OCI-LY7 (cell line): Measurements from ENCODE around the gene PBX1. TPM values are rescaled to one million over a fixed set of nuclear protein-coding genes. Genes with fewer than 3 reads are reported as not detected.

Experiments used
- BruUV-seq: library from RNA; stranded (reverse); fragments of 400-500 nt; replicated peaks from 2 replicates; lab custom pipeline; 2021; lab: Mats Ljungman, UMichigan
- CTCF ChIA-PET: fragments of 300-600 bp; sonication (Branson Sonifier 250); formaldehyde crosslinking; loops from one replicate; lab custom pipeline; 2022; ENCODE audit warnings: antibody characterized with exemption; ENCODE audit not compliant: unreplicated experiment; lab: Charles Lee
- POLR2A ChIA-PET: fragments of 300-600 bp; sonication (Branson Sonifier 250); formaldehyde crosslinking; loops from one replicate; lab custom pipeline; 2022; ENCODE audit warnings: antibody characterized with exemption; lab: Charles Lee
- DNase-seq: peaks from one replicate; pipeline ENCODE4 v3.0.0-alpha.2; 2015; ENCODE audit warnings: low spot score
- H2AFZ ChIP-seq: fragments of 200-600 bp; sonication (generic), shearing (Covaris generic); 2 replicates; pipeline ENCODE4 v1.6.1; 2014; ENCODE audit warnings: mild to moderate bottlenecking, antibody characterized with exemption, low read length, moderate library complexity
- H3K27ac ChIP-seq: fragments of 200-600 bp; sonication (generic); 2 replicates; pipeline ENCODE4 v1.5.1; 2014; ENCODE audit warnings: mixed run types, low read depth, mild to moderate bottlenecking, moderate library complexity, low read length, inconsistent platforms; ENCODE audit not compliant: poor library complexity, severe bottlenecking
- H3K36me3 ChIP-seq: fragments of 200-600 bp; sonication (generic); 2 replicates; pipeline ENCODE4 v1.6.1; 2014; ENCODE audit warnings: mild to moderate bottlenecking, antibody characterized with exemption, low read length, moderate library complexity, mixed read lengths; ENCODE audit not compliant: insufficient read depth
- H3K4me1 ChIP-seq: fragments of 200-600 bp; sonication (generic); 2 replicates; pipeline ENCODE4 v1.5.1; 2014; ENCODE audit warnings: mild to moderate bottlenecking, low read length; ENCODE audit not compliant: insufficient read depth, poor library complexity, severe bottlenecking
- H3K4me2 ChIP-seq: fragments of 200-600 bp; sonication (generic); 2 replicates; pipeline ENCODE4 v1.6.1; 2014; ENCODE audit warnings: mild to moderate bottlenecking, low read length
- H3K4me3 ChIP-seq: fragments of 200-600 bp; sonication (generic); 2 replicates; pipeline ENCODE4 v1.5.1; 2014; ENCODE audit warnings: mild to moderate bottlenecking, low read depth, low read length; ENCODE audit not compliant: poor library complexity, severe bottlenecking
- H3K79me2 ChIP-seq: fragments of 200-600 bp; sonication (generic); 2 replicates; pipeline ENCODE4 v1.6.1; 2016; ENCODE audit warnings: low read depth, mild to moderate bottlenecking, low read length, moderate library complexity, mixed read lengths; ENCODE audit not compliant: insufficient read depth
- H3K9me2 ChIP-seq: fragments of 200-600 bp; sonication (generic); 2 replicates; pipeline ENCODE4 v1.6.1; 2016; ENCODE audit warnings: mild to moderate bottlenecking, low read length, mixed read lengths; ENCODE audit not compliant: insufficient read depth
- H3K9me3 ChIP-seq: fragments of 200-600 bp; sonication (generic); 2 replicates; pipeline ENCODE4 v1.6.1; 2014; ENCODE audit warnings: mild to moderate bottlenecking, mixed run types, low read length, mixed read lengths
- H4K20me1 ChIP-seq: fragments of 200-600 bp; sonication (generic); 2 replicates; pipeline ENCODE4 v1.6.1; 2014; ENCODE audit warnings: mild to moderate bottlenecking, antibody characterized with exemption, low read length, moderate library complexity, mixed read lengths; ENCODE audit not compliant: insufficient read depth
- EZH2phosphoT487 ChIP-seq: fragments of 200-600 bp; sonication (generic); IDR thresholded peaks from 2 replicates; pipeline ENCODE4 v1.6.1; 2018; ENCODE audit warnings: low read depth, borderline replicate concordance, mild to moderate bottlenecking, mixed run types, antibody characterized with exemption, low read length, moderate library complexity, mixed read lengths
- intact Hi-C: fragments of 100-400 bp; cut with micrococcal nuclease; formaldehyde crosslinking; loops from one replicate; pipeline ENCODE4 v1.10.0; 2022; ENCODE audit not compliant: unreplicated experiment
- total RNA-seq, 2 experiments: library from RNA; depleted of rRNA in 1 of 2; stranded (reverse); fragments of >200 nt in 1 of 2; shearing (Covaris generic) in 1 of 2; gene quantifications; 2 replicates each; pipeline ENCODE4 v1.2.3, GENCODE V29; 2014 to 2022
- TF ChIP-seq, protein P1 (sequence below): fragments of 200-600 bp; sonication (generic); conservative IDR thresholded peaks from 2 replicates; pipeline ENCODE4 v1.5.1; 2014; ENCODE audit warnings: mild to moderate bottlenecking, antibody characterized with exemption, low read length, moderate library complexity, mixed read lengths

PBX1 gene
- total RNA-seq, 2 experiments from 2014 or later = not detected

DNA sequence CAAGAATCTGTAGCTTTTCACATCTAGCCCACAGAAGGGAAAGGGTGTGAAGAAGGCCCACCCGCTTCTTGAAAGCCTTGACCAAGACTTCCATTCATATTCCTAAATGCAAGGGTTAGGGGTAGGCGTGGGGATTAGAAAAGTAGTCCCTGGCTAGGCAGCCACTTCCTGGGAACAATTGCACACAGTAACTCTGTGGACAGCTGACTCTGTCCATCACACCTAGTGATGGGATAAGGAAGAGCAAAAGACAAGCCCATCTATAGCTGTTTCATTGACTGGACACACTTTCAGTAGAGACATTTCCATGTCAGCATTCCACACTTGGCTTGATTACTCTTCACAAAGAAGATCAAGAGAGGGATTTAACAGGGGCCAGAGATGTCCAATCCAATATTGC is 294.2 kb downstream of the PBX1 start:
- Histone ChIP-seq H3K79me2 (no peaks in the 10 kb centered on the region), H3K9me2 (no peaks in the 10 kb centered on the region), H3K36me3 (no peaks in the 10 kb centered on the region), H3K27ac (no peak overlapping the region), H3K4me2 (no peak overlapping the region), H4K20me1 (no peaks in the 10 kb centered on the region), H3K9me3 (no peaks in the 10 kb centered on the region), H3K4me1 (no peaks in the 10 kb centered on the region), H2AFZ (no peak overlapping the region), H3K4me3 (no peak overlapping the region)
- BruUV-seq = no TSS peak
- ChIA-PET CTCF (no interaction called here), POLR2A (no interaction called here)
- no peak for TF ChIP-seq EZH2phosphoT487
- TF ChIP-seq, protein P1, sequence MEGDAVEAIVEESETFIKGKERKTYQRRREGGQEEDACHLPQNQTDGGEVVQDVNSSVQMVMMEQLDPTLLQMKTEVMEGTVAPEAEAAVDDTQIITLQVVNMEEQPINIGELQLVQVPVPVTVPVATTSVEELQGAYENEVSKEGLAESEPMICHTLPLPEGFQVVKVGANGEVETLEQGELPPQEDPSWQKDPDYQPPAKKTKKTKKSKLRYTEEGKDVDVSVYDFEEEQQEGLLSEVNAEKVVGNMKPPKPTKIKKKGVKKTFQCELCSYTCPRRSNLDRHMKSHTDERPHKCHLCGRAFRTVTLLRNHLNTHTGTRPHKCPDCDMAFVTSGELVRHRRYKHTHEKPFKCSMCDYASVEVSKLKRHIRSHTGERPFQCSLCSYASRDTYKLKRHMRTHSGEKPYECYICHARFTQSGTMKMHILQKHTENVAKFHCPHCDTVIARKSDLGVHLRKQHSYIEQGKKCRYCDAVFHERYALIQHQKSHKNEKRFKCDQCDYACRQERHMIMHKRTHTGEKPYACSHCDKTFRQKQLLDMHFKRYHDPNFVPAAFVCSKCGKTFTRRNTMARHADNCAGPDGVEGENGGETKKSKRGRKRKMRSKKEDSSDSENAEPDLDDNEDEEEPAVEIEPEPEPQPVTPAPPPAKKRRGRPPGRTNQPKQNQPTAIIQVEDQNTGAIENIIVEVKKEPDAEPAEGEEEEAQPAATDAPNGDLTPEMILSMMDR = no peak
- no peak for DNase-seq
- intact Hi-C loops = no loop called here

DNA sequence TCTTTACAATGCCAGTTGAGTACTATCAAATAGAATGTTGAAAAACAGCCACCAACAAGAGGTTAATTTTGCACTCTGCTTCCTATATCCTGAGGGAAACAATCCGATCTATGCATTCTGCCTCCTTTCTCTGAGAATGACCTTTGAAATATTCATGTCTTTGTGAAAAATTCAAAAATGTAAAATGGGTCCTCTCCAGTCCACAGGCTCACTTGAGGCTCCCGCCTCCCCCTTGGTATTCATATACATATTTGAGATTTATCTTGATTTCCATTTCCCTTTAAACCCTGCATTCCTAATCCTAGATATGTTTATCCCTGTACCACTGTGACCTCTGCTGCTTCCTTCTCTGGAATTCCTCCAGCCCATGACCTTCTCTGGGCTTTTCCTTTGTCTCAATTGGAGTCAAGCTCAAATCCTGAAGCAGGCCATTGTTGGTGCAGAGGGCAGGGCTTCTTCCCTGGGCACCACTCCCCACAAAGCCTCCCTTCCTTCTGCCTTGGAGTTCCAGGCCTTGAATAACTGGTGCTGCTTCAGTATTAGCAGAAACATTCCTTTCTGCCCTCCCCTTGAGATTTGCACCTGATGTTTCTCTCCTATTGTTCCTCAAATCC is 296.8 kb downstream of the PBX1 start:
- H4K20me1 ChIP-seq = no peaks in the 10 kb centered on the region
- H3K36me3 ChIP-seq = no peaks in the 10 kb centered on the region
- H3K79me2 ChIP-seq = no peaks in the 10 kb centered on the region
- H3K4me1 ChIP-seq = no peaks in the 10 kb centered on the region
- no TSS peak for BruUV-seq
- POLR2A ChIA-PET = no interaction called here
- DNase-seq = no peak
- CTCF ChIA-PET = no interaction called here
- no peaks in the 10 kb centered on the region for H3K9me2 ChIP-seq
- no peaks in the 10 kb centered on the region for H3K9me3 ChIP-seq
- no peak for TF ChIP-seq EZH2phosphoT487
- TF ChIP-seq, protein P1 = no peak
- intact Hi-C loops = no loop called here
- H3K4me2 ChIP-seq = no peak overlapping the region
- no peak overlapping the region for H3K27ac ChIP-seq
- no peak overlapping the region for H2AFZ ChIP-seq
- H3K4me3 ChIP-seq = no peak overlapping the region

DNA sequence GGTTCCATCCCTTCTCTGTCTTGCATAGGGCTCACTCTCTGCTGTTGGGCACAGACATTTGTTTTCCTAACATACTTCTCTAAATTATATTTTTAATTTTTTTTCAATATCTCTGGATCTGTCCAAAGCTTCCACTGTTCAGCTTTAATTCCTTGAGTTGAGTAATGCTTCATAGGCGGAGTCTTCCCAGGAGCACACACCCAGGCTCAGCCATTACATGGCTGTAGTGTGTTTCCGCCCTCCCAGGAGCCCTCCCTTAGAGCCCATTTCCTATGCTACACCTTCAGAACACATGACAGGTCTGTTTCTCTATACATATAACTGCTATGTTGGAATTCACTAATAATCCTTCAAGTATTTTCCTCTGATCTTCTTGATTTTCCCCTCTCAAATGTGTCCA is 297.4 kb downstream of the PBX1 start:
- ChIA-PET CTCF (no interaction called here), POLR2A (no interaction called here)
- Histone ChIP-seq H3K27ac (no peak overlapping the region), H3K4me2 (no peak overlapping the region), H2AFZ (no peak overlapping the region), H3K4me3 (no peak overlapping the region), H4K20me1 (no peaks in the 10 kb centered on the region), H3K9me3 (no peaks in the 10 kb centered on the region), H3K9me2 (no peaks in the 10 kb centered on the region), H3K79me2 (no peaks in the 10 kb centered on the region), H3K4me1 (no peaks in the 10 kb centered on the region), H3K36me3 (no peaks in the 10 kb centered on the region)
- BruUV-seq = no TSS peak
- DNase-seq = no peak
- no peak for TF ChIP-seq EZH2phosphoT487
- intact Hi-C loops = no loop called here
